ENCODE measurements around the gene IGLL5.
"Not testable (repeated sequence)": the region's sequence is repeated elsewhere in the genome, so short reads cannot be mapped to it uniquely, and the experiment has no call there.

The IGLL5 gene

DNA sequence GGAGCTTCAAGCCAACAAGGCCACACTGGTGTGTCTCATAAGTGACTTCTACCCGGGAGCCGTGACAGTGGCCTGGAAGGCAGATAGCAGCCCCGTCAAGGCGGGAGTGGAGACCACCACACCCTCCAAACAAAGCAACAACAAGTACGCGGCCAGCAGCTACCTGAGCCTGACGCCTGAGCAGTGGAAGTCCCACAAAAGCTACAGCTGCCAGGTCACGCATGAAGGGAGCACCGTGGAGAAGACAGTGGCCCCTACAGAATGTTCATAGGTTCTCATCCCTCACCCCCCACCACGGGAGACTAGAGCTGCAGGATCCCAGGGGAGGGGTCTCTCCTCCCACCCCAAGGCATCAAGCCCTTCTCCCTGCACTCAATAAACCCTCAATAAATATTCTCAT is 18.8 kb downstream of the IGLL5 start:
- not testable (repeated sequence) for H3K9me3 ChIP-seq (ENCODE audit: control insufficient read depth, insufficient read depth, low read length); H3K4me1 ChIP-seq (ENCODE audit: control insufficient read depth, insufficient read depth, low read length); H3K36me3 ChIP-seq (ENCODE audit: control insufficient read depth, insufficient read depth, low read length); H3K9ac ChIP-seq (ENCODE audit: low read depth, low read length); H3K4me3 ChIP-seq (ENCODE audit: low read depth, low read length); H3K27ac ChIP-seq (ENCODE audit: low read depth, low read length)
- H3K27me3 ChIP-seq (ENCODE audit: control insufficient read depth, insufficient read depth, low read length), result peaks cover 31% of the 10 kb centered on the region

GRCh38 chr22:22906907-22907550 is 19.4 kb downstream of the IGLL5 start:
- Histone ChIP-seq H3K27me3 (ENCODE audit: control insufficient read depth, insufficient read depth, low read length) (peaks cover 35% of the 10 kb centered on the region), H3K4me1 (ENCODE audit: control insufficient read depth, insufficient read depth, low read length) (no peaks in the 10 kb centered on the region), H3K9me3 (ENCODE audit: control insufficient read depth, insufficient read depth, low read length) (peaks cover 7% of the 10 kb centered on the region; the same call in 1 of the 2 replicates), H3K27ac (ENCODE audit: low read depth, low read length) (no peak overlapping the region), H3K9ac (ENCODE audit: low read depth, low read length) (no peak overlapping the region), H3K4me3 (ENCODE audit: low read depth, low read length) (no peak overlapping the region), H3K36me3 (ENCODE audit: control insufficient read depth, insufficient read depth, low read length) (no peaks in the 10 kb centered on the region)

DNA sequence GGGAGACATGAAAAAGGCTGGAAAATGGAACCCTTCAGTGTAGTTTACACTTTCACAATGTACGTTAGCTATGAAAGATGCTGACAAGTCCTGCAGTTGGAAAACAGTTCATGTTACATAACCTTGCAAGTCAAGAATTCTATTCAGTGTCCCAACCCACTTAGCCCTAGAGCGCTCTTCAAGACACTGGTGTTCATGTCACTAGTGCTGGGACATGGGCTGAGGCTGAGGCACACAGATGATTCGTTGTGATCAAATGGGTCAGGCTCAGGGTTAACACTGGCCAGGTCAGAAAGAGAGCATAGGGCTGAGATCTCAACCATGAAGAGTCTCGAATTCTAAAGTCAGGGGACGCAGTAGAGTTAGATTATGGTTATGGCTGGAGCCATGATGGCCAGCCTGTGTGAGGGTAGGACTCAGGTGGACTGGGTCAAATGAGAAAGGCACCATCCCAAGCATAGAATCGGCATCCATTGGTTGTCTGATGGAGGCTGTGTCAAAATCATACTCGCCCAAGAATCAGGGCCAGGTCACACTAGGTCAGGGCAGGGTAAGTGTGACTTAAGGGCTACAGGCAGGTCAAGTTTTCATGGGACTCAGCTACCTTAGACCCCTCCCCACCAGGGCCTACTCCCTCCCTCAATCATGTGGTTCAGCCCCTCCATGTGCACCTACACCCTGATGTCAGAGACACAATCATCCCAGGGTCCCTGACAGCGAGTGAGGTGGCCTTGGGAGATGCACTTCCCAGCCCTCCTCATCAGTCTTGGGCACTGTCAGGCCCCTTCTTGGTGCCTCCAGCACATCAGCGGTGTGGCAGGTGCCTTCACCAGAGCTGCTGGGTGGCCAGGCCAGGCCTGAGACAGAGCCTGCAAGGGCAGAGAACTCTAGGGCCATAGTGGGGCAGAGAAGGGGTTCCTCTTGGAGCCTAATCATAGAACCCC is 20.2 kb downstream of the IGLL5 start:
- H3K9ac ChIP-seq (ENCODE audit: low read depth, low read length), result no peak overlapping the region
- no peak overlapping the region for H3K27ac ChIP-seq (ENCODE audit: low read depth, low read length)
- no peaks in the 10 kb centered on the region for H3K36me3 ChIP-seq (ENCODE audit: control insufficient read depth, insufficient read depth, low read length)
- H3K4me1 ChIP-seq (ENCODE audit: control insufficient read depth, insufficient read depth, low read length), result no peaks in the 10 kb centered on the region
- peaks cover 7% of the 10 kb centered on the region; the same call in 1 of the 2 replicates for H3K9me3 ChIP-seq (ENCODE audit: control insufficient read depth, insufficient read depth, low read length)
- H3K4me3 ChIP-seq (ENCODE audit: low read depth, low read length), result no peak overlapping the region
- H3K27me3 ChIP-seq (ENCODE audit: control insufficient read depth, insufficient read depth, low read length), result peaks cover 38% of the 10 kb centered on the region

GRCh38 chr22:22908495-22908861 is 20.9 kb downstream of the IGLL5 start:
- Histone ChIP-seq H3K4me3 (ENCODE audit: low read depth, low read length) (no peak overlapping the region), H3K27me3 (ENCODE audit: control insufficient read depth, insufficient read depth, low read length) (peaks cover 38% of the 10 kb centered on the region), H3K4me1 (ENCODE audit: control insufficient read depth, insufficient read depth, low read length) (no peaks in the 10 kb centered on the region), H3K27ac (ENCODE audit: low read depth, low read length) (no peak overlapping the region), H3K9ac (ENCODE audit: low read depth, low read length) (no peak overlapping the region), H3K9me3 (ENCODE audit: control insufficient read depth, insufficient read depth, low read length) (peaks cover 7% of the 10 kb centered on the region; the same call in 1 of the 2 replicates), H3K36me3 (ENCODE audit: control insufficient read depth, insufficient read depth, low read length) (no peaks in the 10 kb centered on the region)

DNA sequence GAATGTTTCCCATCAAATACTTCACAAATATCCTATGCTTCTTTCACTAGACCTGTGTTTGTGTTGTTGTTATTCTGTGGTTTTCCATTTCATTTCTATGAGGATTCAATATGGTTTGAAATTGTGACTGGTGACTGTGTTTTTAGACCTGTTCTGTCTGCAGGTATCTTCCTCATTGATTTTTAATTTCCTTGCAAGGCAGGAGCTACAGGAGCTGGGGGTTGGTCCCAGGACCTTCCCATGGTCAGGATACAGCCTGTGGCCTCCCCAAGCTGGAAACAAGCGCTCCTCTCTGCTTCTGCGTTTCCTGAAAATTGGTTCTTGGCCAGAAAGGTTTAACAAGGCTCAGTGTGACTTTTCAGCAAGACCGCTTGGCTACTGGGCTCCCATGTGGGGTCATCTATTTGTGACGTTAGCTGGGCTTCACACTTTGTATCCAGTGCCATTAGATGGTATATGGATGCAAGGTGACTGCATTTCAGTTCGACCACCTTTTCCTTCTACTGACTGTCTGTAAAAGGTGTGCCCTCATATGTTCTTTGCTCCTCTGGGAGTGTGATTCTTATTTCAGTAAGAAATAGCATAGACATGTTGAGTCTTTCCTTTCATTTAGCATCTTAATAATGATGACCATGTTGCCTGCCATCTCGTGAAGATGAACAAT is 21.5 kb downstream of the IGLL5 start:
- H3K27me3 ChIP-seq (ENCODE audit: control insufficient read depth, insufficient read depth, low read length), result peaks cover 38% of the 10 kb centered on the region
- no peak overlapping the region for H3K27ac ChIP-seq (ENCODE audit: low read depth, low read length)
- H3K4me3 ChIP-seq (ENCODE audit: low read depth, low read length), result no peak overlapping the region
- H3K9me3 ChIP-seq (ENCODE audit: control insufficient read depth, insufficient read depth, low read length), result peaks cover 7% of the 10 kb centered on the region; the same call in 1 of the 2 replicates
- no peak overlapping the region for H3K9ac ChIP-seq (ENCODE audit: low read depth, low read length)
- no peaks in the 10 kb centered on the region for H3K36me3 ChIP-seq (ENCODE audit: control insufficient read depth, insufficient read depth, low read length)
- no peaks in the 10 kb centered on the region for H3K4me1 ChIP-seq (ENCODE audit: control insufficient read depth, insufficient read depth, low read length)

- Histone ChIP-seq H3K9me3 (ENCODE audit: control insufficient read depth, insufficient read depth, low read length) (peaks cover 7% of the 10 kb centered on the region; the same call in 1 of the 2 replicates), H3K9ac (ENCODE audit: low read depth, low read length) (no peak overlapping the region), H3K27ac (ENCODE audit: low read depth, low read length) (no peak overlapping the region), H3K27me3 (ENCODE audit: control insufficient read depth, insufficient read depth, low read length) (peaks cover 38% of the 10 kb centered on the region), H3K36me3 (ENCODE audit: control insufficient read depth, insufficient read depth, low read length) (no peaks in the 10 kb centered on the region), H3K4me3 (ENCODE audit: low read depth, low read length) (no peak overlapping the region), H3K4me1 (ENCODE audit: control insufficient read depth, insufficient read depth, low read length) (no peaks in the 10 kb centered on the region)
Observed at GRCh38 chr22:22909605-22910271, 22.1 kb downstream of the IGLL5 start.

GRCh38 chr22:22910272-22911240 is 22.9 kb downstream of the IGLL5 start:
- H3K4me1 ChIP-seq (ENCODE audit: control insufficient read depth, insufficient read depth, low read length), result no peaks in the 10 kb centered on the region
- no peak overlapping the region for H3K4me3 ChIP-seq (ENCODE audit: low read depth, low read length)
- H3K9me3 ChIP-seq (ENCODE audit: control insufficient read depth, insufficient read depth, low read length), result peaks cover 9% of the 10 kb centered on the region; the same call in 1 of the 2 replicates
- H3K36me3 ChIP-seq (ENCODE audit: control insufficient read depth, insufficient read depth, low read length), result no peaks in the 10 kb centered on the region
- no peak overlapping the region for H3K9ac ChIP-seq (ENCODE audit: low read depth, low read length)
- H3K27me3 ChIP-seq (ENCODE audit: control insufficient read depth, insufficient read depth, low read length), result peaks cover 38% of the 10 kb centered on the region
- H3K27ac ChIP-seq (ENCODE audit: low read depth, low read length), result no peak overlapping the region

DNA sequence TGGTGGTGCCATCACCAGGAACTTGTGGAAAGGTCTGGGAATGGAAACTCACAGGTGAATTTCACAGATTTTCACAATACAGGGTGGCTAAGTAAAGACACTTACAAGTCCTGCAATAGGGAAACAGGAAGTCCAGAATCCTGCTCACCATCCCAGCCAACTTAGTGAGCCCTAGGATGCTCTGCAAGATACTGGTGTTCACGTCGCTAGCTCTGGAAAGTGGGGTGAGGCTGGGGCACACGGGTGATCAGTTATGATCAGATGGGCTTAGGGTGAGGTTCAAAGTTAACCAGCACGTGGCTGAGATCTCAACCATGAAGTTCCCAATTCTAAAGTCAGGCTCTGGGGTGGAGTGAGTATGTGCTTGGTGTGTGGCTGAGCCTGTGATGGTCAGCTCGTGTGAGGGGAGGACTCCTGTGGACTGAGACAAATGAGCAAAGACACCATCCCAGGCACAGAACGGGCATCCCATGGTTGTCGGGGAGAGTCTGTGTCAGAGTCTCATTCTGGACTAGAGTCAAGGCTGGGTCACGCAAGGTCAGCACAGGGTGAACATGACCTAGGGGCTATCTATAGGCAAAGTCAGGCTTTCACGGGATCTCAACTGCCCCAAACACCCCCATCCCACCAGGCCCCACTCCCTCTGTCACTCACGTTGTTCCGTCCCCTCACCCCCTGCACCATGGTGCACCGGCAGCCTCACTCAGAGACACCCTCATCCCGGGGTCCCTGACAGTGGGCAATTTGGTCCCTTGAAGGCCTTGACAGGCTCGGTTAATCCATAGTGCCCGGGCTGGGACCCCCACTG is 23.9 kb downstream of the IGLL5 start:
- Histone ChIP-seq H3K27ac (ENCODE audit: low read depth, low read length) (no peak overlapping the region), H3K27me3 (ENCODE audit: control insufficient read depth, insufficient read depth, low read length) (peaks cover 38% of the 10 kb centered on the region), H3K4me3 (ENCODE audit: low read depth, low read length) (no peak overlapping the region), H3K9ac (ENCODE audit: low read depth, low read length) (no peak overlapping the region), H3K9me3 (ENCODE audit: control insufficient read depth, insufficient read depth, low read length) (peaks cover 12% of the 10 kb centered on the region; the same call in 1 of the 2 replicates), H3K4me1 (ENCODE audit: control insufficient read depth, insufficient read depth, low read length) (no peaks in the 10 kb centered on the region), H3K36me3 (ENCODE audit: control insufficient read depth, insufficient read depth, low read length) (no peaks in the 10 kb centered on the region)

- Histone ChIP-seq H3K36me3 (ENCODE audit: control insufficient read depth, insufficient read depth, low read length) (no peaks in the 10 kb centered on the region), H3K27me3 (ENCODE audit: control insufficient read depth, insufficient read depth, low read length) (peaks cover 37% of the 10 kb centered on the region), H3K27ac (ENCODE audit: low read depth, low read length) (no peak overlapping the region), H3K9ac (ENCODE audit: low read depth, low read length) (no peak overlapping the region), H3K9me3 (ENCODE audit: control insufficient read depth, insufficient read depth, low read length) (0 out of 2 replicates have a peak, but pooled peaks cover 12% of the 10 kb centered on the region), H3K4me3 (ENCODE audit: low read depth, low read length) (no peak overlapping the region), H3K4me1 (ENCODE audit: control insufficient read depth, insufficient read depth, low read length) (no peaks in the 10 kb centered on the region)
Observed at GRCh38 chr22:22912135-22912987, 24.7 kb downstream of the IGLL5 start.
